Measurements from ENCODE around the gene ADGRD1.

DNA sequence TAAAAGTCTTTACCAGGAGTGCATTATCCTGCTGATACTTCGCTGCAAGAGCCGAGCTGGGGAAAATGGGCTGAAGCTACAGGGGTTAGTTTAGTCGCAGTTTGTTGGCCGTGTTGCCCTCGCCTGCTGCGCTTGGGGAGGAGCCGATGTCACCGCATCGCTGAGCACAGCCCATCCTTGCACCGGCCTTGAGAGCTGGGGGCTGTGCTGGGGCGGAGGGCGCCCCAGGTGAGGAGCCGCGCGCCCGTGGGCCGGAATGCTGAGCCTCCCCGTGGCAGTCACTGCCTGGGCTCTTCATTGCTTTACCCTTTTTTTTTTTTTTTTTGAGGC, 50.0 kb downstream of the ADGRD1 start:
- TF ChIP-seq, protein P1, sequence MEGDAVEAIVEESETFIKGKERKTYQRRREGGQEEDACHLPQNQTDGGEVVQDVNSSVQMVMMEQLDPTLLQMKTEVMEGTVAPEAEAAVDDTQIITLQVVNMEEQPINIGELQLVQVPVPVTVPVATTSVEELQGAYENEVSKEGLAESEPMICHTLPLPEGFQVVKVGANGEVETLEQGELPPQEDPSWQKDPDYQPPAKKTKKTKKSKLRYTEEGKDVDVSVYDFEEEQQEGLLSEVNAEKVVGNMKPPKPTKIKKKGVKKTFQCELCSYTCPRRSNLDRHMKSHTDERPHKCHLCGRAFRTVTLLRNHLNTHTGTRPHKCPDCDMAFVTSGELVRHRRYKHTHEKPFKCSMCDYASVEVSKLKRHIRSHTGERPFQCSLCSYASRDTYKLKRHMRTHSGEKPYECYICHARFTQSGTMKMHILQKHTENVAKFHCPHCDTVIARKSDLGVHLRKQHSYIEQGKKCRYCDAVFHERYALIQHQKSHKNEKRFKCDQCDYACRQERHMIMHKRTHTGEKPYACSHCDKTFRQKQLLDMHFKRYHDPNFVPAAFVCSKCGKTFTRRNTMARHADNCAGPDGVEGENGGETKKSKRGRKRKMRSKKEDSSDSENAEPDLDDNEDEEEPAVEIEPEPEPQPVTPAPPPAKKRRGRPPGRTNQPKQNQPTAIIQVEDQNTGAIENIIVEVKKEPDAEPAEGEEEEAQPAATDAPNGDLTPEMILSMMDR (IDR thresholded peaks at IDR 0.05): no peak
- TF ChIP-seq JUND (IDR thresholded peaks at IDR 0.05) (no peak), TEAD4 (IDR thresholded peaks at IDR 0.05; ENCODE audit: borderline replicate concordance, insufficient read depth) (no peak), REST (IDR thresholded peaks at IDR 0.05; ENCODE audit: low read depth, low read length) (no peak), IRF3 (IDR thresholded peaks at IDR 0.05; ENCODE audit: low read depth, low read length) (no peak)

Data from SK-N-SH (cell line).